ENCODE measurements around the gene ASB17.

The ASB17 gene

GRCh38 chr1:75922698-75923097, 9.5 kb downstream of the ASB17 start:
- POLR2A ChIA-PET = no interaction called here
- CTCF ChIA-PET = no interaction called here
- TF ChIP-seq ELF4 (IDR thresholded peaks at IDR 0.05) = no peak
- no peak for TF ChIP-seq CTBP1 (IDR thresholded peaks at IDR 0.05; ENCODE audit: borderline replicate concordance)
- no peak for TF ChIP-seq LEF1 (IDR thresholded peaks at IDR 0.05; ENCODE audit: borderline replicate concordance)
- no peak for TF ChIP-seq SUZ12 (IDR thresholded peaks at IDR 0.05)
- TF ChIP-seq TARDBP (IDR thresholded peaks at IDR 0.05) = no peak
- no peak for TF ChIP-seq ARNT (IDR thresholded peaks at IDR 0.05)
- no peak for TF ChIP-seq PKNOX1 (IDR thresholded peaks at IDR 0.05)
- no peak for TF ChIP-seq NFRKB (IDR thresholded peaks at IDR 0.05)
- no peak for TF ChIP-seq L3MBTL2 (conservative IDR thresholded peaks at IDR 0.05)
- no peak for TF ChIP-seq BHLHE40 (IDR thresholded peaks at IDR 0.05; ENCODE audit: borderline replicate concordance)
- no peak for TF ChIP-seq FOXA1 (IDR thresholded peaks at IDR 0.05)
- no peak for TF ChIP-seq FOXM1 (IDR thresholded peaks at IDR 0.05; ENCODE audit: borderline replicate concordance)
- no peak for TF ChIP-seq HDGF (IDR thresholded peaks at IDR 0.05; ENCODE audit: borderline replicate concordance)
- TF ChIP-seq ZNF384 (IDR thresholded peaks at IDR 0.05) = no peak
- TF ChIP-seq SP1 (IDR thresholded peaks at IDR 0.05) = no peak
- TF ChIP-seq FOXK2 (IDR thresholded peaks at IDR 0.05) = no peak
- no peak for DNase-seq (ENCODE audit: extremely low spot score)

DNA sequence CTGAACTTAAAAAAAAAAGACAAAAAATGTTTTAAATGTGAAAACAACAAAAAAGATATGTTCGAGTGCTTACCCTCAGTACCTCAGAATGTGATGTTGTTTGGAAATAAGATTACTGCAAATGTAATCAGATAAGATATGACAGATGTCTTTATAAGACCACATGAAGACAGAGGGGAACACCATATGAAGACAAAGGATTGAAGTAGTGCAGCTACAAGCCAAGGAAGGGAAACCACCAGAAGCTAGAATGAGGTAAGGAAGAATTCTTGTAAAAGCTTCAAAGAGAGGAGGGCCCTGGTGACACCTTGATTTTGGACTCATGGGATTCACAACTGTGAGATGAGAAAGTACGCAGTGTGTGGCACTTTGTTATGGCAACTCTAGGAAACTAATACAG, 15.4 kb downstream of the ASB17 start:
- CTCF ChIA-PET = no interaction called here
- TF ChIP-seq ARNT (IDR thresholded peaks at IDR 0.05) (no peak), FOXA1 (IDR thresholded peaks at IDR 0.05) (no peak), PKNOX1 (IDR thresholded peaks at IDR 0.05) (no peak), HDGF (IDR thresholded peaks at IDR 0.05; ENCODE audit: borderline replicate concordance) (no peak), ZNF384 (IDR thresholded peaks at IDR 0.05) (no peak), LEF1 (IDR thresholded peaks at IDR 0.05; ENCODE audit: borderline replicate concordance) (no peak), ELF4 (IDR thresholded peaks at IDR 0.05) (no peak), BHLHE40 (IDR thresholded peaks at IDR 0.05; ENCODE audit: borderline replicate concordance) (no peak)
- POLR2A ChIA-PET = no interaction called here
- DNase-seq (ENCODE audit: extremely low spot score) = no peak

DNA sequence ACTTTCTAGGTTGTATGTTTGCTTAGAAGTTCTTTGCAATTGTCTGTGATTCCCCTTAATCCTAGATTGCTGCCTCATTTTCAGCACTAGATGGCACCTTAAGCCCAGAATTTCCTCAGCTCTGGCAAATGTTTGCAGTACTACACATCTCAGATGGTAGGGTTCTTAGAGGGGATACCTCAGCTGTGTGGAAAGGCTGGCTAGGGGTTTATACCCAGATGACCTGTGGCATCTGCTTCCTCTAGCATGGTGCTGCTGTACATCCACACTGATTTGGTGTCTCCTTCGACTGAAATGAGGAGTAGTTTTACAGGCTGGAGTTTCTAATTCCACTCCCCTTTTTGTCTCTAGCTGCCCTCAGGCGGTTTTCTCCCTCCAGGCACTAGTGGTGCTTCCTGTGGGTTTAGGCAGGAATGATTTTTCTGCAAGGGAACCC, 23.5 kb downstream of the ASB17 start:
- TF ChIP-seq HDGF (IDR thresholded peaks at IDR 0.05; ENCODE audit: borderline replicate concordance) (no peak), PKNOX1 (IDR thresholded peaks at IDR 0.05) (no peak), NFRKB (IDR thresholded peaks at IDR 0.05) (no peak)
- DNase-seq (ENCODE audit: extremely low spot score) = peak; percentile 43
- POLR2A ChIA-PET = interaction anchor here (0.7 kb wide), 1 partner anchor 135 kb away, joined by 3 read pairs; no protein-coding TSS in a partner anchor
- CTCF ChIA-PET = interaction anchor here (0.7 to 1.2 kb wide), 4 partner anchors 245 to 1385 kb away, joined by 3 to 4 read pairs (median 4); no protein-coding TSS in a partner anchor

- no peak for TF ChIP-seq FOXA1 (IDR thresholded peaks at IDR 0.05)
- no peak for TF ChIP-seq FOXM1 (IDR thresholded peaks at IDR 0.05; ENCODE audit: borderline replicate concordance)
- no peak for TF ChIP-seq NFRKB (IDR thresholded peaks at IDR 0.05)
- no peak for TF ChIP-seq ZNF384 (IDR thresholded peaks at IDR 0.05)
- TF ChIP-seq CTBP1 (IDR thresholded peaks at IDR 0.05; ENCODE audit: borderline replicate concordance) = no peak
- no peak for TF ChIP-seq ELF4 (IDR thresholded peaks at IDR 0.05)
- TF ChIP-seq PKNOX1 (IDR thresholded peaks at IDR 0.05) = no peak
- TF ChIP-seq LEF1 (IDR thresholded peaks at IDR 0.05; ENCODE audit: borderline replicate concordance) = no peak
- DNase-seq (ENCODE audit: extremely low spot score) = no peak
- ChIA-PET CTCF (no interaction called here), POLR2A (no interaction called here)
Observed at GRCh38 chr1:75901371-75901770, 30.8 kb downstream of the ASB17 start.

GRCh38 chr1:75884437-75884836, 47.8 kb downstream of the ASB17 start:
- ChIA-PET POLR2A (no interaction called here), CTCF (no interaction called here)
- TF ChIP-seq PKNOX1 (IDR thresholded peaks at IDR 0.05) = no peak
- TF ChIP-seq NFRKB (IDR thresholded peaks at IDR 0.05) = no peak
- no peak for TF ChIP-seq HDGF (IDR thresholded peaks at IDR 0.05; ENCODE audit: borderline replicate concordance)
- no peak for TF ChIP-seq ARNT (IDR thresholded peaks at IDR 0.05)
- TF ChIP-seq FOXM1 (IDR thresholded peaks at IDR 0.05; ENCODE audit: borderline replicate concordance) = no peak
- TF ChIP-seq FOXK2 (IDR thresholded peaks at IDR 0.05) = no peak
- no peak for TF ChIP-seq ELF4 (IDR thresholded peaks at IDR 0.05)
- TF ChIP-seq LEF1 (IDR thresholded peaks at IDR 0.05; ENCODE audit: borderline replicate concordance) = no peak
- TF ChIP-seq SP1 (IDR thresholded peaks at IDR 0.05) = no peak
- TF ChIP-seq ZNF384 (IDR thresholded peaks at IDR 0.05) = no peak
- TF ChIP-seq L3MBTL2 (conservative IDR thresholded peaks at IDR 0.05) = no peak
- no peak for TF ChIP-seq BHLHE40 (IDR thresholded peaks at IDR 0.05; ENCODE audit: borderline replicate concordance)
- no peak for TF ChIP-seq FOXA1 (IDR thresholded peaks at IDR 0.05)
- no peak for TF ChIP-seq CTBP1 (IDR thresholded peaks at IDR 0.05; ENCODE audit: borderline replicate concordance)
- TF ChIP-seq SUZ12 (IDR thresholded peaks at IDR 0.05) = no peak
- no peak for TF ChIP-seq TARDBP (IDR thresholded peaks at IDR 0.05)
- no peak for DNase-seq (ENCODE audit: extremely low spot score)
